ENCODE measurements around the gene ZDHHC8.

- TF ChIP-seq POLR2A (IDR thresholded peaks at IDR 0.05; ENCODE audit: low read depth, low read length), result no peak
- no peak for TF ChIP-seq CTCF (IDR thresholded peaks at IDR 0.05 in 2 of 3, conservative IDR thresholded peaks at IDR 0.05 in 1 of 3; ENCODE audit: control insufficient read depth in 2 of 3, extremely low read depth in 1 of 3, insufficient read depth in 1 of 3, low read depth in 3 of 3, low read length in 3 of 3)
- TF ChIP-seq REST (IDR thresholded peaks at IDR 0.05; ENCODE audit: low read depth, low read length), result no peak
- TF ChIP-seq POLR2AphosphoS5 (IDR thresholded peaks at IDR 0.05; ENCODE audit: low read length), result no peak
Observed at GRCh38 chr22:20141186-20142077, 9.8 kb downstream of the ZDHHC8 start.

Measured in GM12878 (cell line).